GM12878 (cell line): ENCODE measurements around the gene BPI.

Source experiments
- ATF2 ChIP-seq: IDR thresholded peaks from 2 replicates; pipeline ENCODE4 v1.6.1; 2012; ENCODE audit warnings: low read length, inconsistent platforms
- CTCF ChIP-seq, 3 experiments: IDR thresholded peaks in 2 of 3; conservative IDR thresholded peaks in 1 of 3; 2 replicates each; pipeline ENCODE4 v1.5.1; 2011; ENCODE audit warnings: low read depth in 3 of 3, low read length in 3 of 3, mild to moderate bottlenecking in 3 of 3, control low read depth in 2 of 3, moderate library complexity in 2 of 3, inconsistent platforms in 1 of 3, mixed read lengths in 1 of 3; ENCODE audit not compliant: control insufficient read depth in 2 of 3, insufficient read depth in 1 of 3; ENCODE audit errors: extremely low read depth in 1 of 3
- EGR1 ChIP-seq, 2 experiments: IDR thresholded peaks; 1 replicate in 1 of 2; 2 replicates in 1 of 2; pipeline ENCODE4 v1.6.1; 2011 to 2012; ENCODE audit warnings: low read depth in 2 of 2, low read length in 2 of 2, borderline replicate concordance in 1 of 2, mild to moderate bottlenecking in 1 of 2, moderate library complexity in 1 of 2
- FOXK2 ChIP-seq: fragments of 450-650 bp; IDR thresholded peaks from 2 replicates; pipeline ENCODE4 v1.6.1; 2017; ENCODE audit warnings: mild to moderate bottlenecking, moderate library complexity
- MYB ChIP-seq: fragments of 150-350 bp; IDR thresholded peaks from 2 replicates; pipeline ENCODE4 v1.6.1; 2014; ENCODE audit warnings: mild to moderate bottlenecking, low read depth, low read length, borderline replicate concordance
- NFXL1 ChIP-seq: fragments of 450-650 bp; IDR thresholded peaks from 2 replicates; pipeline ENCODE4 v1.6.1; 2017; ENCODE audit warnings: antibody characterized with exemption, mild to moderate bottlenecking, borderline replicate concordance
- NFYB ChIP-seq: IDR thresholded peaks from 2 replicates; pipeline ENCODE4 v1.6.1; 2011; ENCODE audit warnings: low read depth, mild to moderate bottlenecking, low read length, improper control_type of control experiment, moderate library complexity; ENCODE audit not compliant: insufficient read depth
- POLR2A ChIP-seq: IDR thresholded peaks from 2 replicates; pipeline ENCODE4 v1.6.1; 2011; ENCODE audit warnings: low read depth, mild to moderate bottlenecking, low read length
- POLR2AphosphoS5 ChIP-seq: IDR thresholded peaks from 2 replicates; pipeline ENCODE4 v1.6.1; 2011; ENCODE audit warnings: mild to moderate bottlenecking, low read length, inconsistent platforms
- RAD21 ChIP-seq: IDR thresholded peaks from 2 replicates; pipeline ENCODE4 v1.6.1; 2011; ENCODE audit warnings: mild to moderate bottlenecking, low read depth, low read length, moderate library complexity; ENCODE audit not compliant: insufficient read depth
- RCOR1 ChIP-seq: conservative IDR thresholded peaks from 2 replicates; pipeline ENCODE4 v1.6.1; 2012; ENCODE audit warnings: low read depth, low read length, improper control_type of control experiment
- SREBF2 ChIP-seq: IDR thresholded peaks from 2 replicates; pipeline ENCODE4 v1.6.1; 2012; ENCODE audit warnings: mild to moderate bottlenecking, low read length
- ZNF274 ChIP-seq: IDR thresholded peaks from one replicate; pipeline ENCODE4 v1.8.0; 2011; ENCODE audit not compliant: insufficient read length, insufficient read depth

GRCh38 chr20:38315290-38315966 is 11.5 kb downstream of the BPI start:
- no peak for TF ChIP-seq POLR2AphosphoS5
- TF ChIP-seq CTCF (IDR thresholded peaks at IDR 0.05 in 2 of 3, conservative IDR thresholded peaks at IDR 0.05 in 1 of 3; ENCODE audit: control insufficient read depth in 2 of 3, extremely low read depth in 1 of 3, insufficient read depth in 1 of 3, low read depth in 3 of 3, low read length in 3 of 3) = no peak
- TF ChIP-seq NFXL1 = no peak
- no peak for TF ChIP-seq FOXK2
- no peak for TF ChIP-seq RAD21
- no peak for TF ChIP-seq MYB
- TF ChIP-seq ZNF274 = no peak
- no peak for TF ChIP-seq ATF2
- TF ChIP-seq EGR1 (IDR thresholded peaks at IDR 0.05; ENCODE audit: borderline replicate concordance in 1 of 2, low read depth in 2 of 2, low read length in 2 of 2) = no peak
- no peak for TF ChIP-seq POLR2A
- no peak for TF ChIP-seq NFYB
- no peak for TF ChIP-seq RCOR1
- no peak for TF ChIP-seq SREBF2
